HG03025 (cell line): ENCODE results near the gene DBI.
"Not testable (repeated sequence)": the region's sequence is repeated elsewhere in the genome, so short reads cannot be mapped to it uniquely, and the experiment has no call there.

Source experiments
- ATAC-seq: cut with Tn5 transposase; IDR thresholded peaks from one replicate; pipeline ENCODE4 v1.9.1; 2021; ENCODE audit warnings: mild to moderate bottlenecking, moderate library complexity; ENCODE audit not compliant: unreplicated experiment, low FRiP score

DBI gene

DNA sequence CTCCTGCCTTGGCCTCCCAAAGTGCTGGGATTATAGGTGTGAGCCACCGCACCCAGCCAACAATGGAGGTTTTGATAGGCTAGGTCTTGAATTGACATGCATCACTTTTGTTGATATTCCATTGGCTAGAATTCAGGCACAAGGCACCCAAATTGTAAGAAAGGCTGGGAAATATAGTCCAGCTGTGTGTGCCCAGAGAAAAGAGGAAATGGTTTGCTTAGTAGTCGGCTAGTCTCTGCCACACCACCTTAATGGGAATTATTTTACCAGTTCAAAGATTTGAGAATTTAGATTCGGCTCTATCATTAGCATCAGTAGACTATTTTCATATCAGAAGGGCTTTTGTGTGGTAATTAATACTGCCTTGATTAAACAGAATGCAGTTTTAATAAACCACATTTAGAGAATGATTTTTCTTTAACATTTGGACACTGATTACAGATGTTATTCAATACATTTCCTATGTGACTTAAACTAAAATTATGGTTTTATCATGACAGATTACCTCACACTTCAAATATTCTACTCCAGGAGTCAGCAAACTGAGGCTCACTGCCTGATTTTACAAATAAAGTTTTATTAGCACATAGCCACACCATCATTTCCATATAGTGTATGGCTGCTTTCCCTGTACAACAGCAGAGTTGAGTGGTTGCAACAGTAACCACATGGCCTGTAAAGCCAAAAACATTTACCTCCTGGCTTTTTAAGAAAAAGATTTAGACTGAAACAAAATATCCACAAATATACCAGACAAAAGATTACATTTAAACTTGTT, 27.4 kb downstream of the DBI start:
- ATAC-seq, result no peak

GRCh38 chr2:119397196-119397595, 30.4 kb downstream of the DBI start:
- ATAC-seq, result no peak

DNA sequence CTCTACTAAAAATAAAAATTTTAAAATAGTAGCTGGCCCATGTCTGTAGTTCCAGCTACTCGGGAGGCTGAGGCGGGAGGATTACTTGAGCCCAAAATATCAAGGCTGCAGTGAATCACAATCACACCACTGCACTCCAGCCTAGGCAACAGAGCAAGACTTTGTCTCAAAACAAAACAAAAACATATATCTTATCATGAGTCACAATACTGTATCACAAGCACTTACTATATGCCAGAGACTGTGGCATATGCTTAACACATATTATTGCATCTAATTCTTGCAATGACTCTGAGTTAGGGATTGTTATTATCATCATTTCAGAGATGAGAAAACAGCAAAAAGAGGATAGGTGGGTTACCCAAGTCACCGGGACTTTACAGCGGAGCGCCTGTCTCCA, 35.3 kb downstream of the DBI start:
- no peak for ATAC-seq

- no peak for ATAC-seq
Observed at GRCh38 chr2:119402645-119403560, 36.1 kb downstream of the DBI start.

DNA sequence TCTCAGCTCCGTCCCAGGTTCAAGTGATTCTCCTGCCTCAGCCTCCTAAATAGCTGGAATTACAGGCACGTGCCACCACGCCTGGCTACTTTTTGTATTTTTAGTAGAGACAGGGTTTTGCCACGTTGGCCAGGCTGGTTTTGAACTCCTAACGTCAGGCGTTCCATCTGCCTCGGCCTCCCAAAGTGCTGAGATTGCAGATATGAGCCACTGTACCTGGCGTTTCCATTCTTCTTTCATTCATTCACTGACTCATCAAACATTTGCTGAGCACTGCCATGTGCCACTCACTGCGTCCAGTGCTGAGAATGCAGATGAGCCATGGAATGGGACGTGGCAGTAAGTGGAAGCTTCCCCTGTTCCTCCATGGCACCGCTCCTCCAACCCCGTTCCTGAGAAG, 36.8 kb downstream of the DBI start:
- not testable (repeated sequence) for ATAC-seq

- no peak for ATAC-seq
Observed at GRCh38 chr2:119405151-119405550, 38.4 kb downstream of the DBI start.

DNA sequence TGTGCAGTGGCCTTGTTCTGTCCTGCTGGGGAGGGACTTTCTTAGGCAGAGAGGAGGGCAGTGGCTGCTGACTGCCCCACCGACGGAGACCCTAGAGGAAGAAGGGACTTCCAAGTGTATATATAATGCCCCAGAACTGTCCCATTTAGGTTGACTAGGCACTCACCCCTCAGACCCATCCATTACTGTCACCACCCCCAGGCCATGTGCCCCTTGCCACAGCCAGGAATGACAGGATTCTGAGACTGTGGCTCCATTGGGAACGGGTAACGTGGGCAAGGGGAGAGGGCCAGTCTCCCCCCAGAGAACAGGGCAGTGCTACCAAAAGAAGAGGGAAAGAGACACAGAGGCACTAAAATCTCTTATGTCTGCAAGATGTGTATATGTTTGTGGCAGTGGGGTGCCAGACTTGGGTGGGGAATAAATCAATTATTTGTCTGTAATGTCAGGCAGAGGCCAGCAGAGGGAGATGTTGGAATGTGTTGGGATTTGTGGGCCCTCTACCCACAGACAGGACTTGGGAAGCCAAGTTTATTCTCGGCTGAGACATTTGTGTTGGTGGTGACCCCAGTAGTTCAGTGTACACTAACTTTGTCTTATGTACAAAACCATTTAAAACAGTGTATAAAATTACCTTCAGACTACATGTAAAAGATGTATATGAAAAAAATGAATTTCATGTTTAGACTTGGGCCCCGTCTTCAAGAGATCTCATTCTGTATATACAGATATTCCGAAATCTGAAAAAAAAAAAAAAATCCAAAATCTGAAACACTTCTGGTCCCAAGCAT, 40.8 kb downstream of the DBI start:
- no peak for ATAC-seq

DNA sequence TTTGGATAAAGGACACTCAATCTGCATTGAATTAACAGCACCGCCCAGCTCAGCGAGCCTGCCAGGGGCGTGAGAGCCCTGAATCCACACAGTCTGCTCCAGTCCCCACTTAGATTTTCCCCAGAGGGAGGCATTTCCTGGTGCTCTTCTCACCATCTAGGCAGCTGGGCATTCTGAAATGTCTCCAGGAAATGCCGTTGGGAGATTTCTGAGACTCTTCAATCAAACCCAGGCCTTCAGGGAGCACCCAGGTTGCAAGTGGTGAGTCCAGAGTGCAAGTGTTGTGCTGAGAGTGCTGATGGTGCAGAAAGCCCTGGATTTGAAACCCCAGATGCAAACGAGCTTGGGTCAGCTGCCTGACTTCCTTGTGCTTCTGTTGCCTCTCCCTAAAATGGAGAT, 41.4 kb downstream of the DBI start:
- no peak for ATAC-seq

- ATAC-seq, result no peak
Observed at GRCh38 chr2:119409506-119409905, 42.7 kb downstream of the DBI start.

- no peak for ATAC-seq
Observed at GRCh38 chr2:119414894-119415293, 48.1 kb downstream of the DBI start.

DNA sequence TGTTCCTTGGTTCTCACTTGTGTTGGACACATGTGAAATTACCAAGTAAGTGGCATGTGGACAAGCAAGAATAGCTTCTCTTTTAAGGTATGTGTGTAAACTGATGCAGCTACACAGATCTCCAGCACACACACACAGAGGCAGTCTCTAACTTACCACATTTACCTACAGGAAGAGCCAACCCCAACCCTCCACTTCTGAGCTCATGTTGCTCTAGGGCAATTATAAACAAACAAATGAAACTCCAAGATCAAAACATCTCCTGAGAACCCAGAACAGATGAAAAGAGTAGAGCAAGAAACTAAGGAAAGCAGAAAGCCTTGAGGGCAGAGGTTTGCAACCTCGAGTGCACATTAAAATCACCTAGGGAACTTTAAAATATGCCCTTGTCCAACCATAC, 48.9 kb downstream of the DBI start:
- ATAC-seq, result no peak

- no peak for ATAC-seq
Observed at GRCh38 chr2:119416299-119416923, 49.6 kb downstream of the DBI start.

- no peak for ATAC-seq
Observed at GRCh38 chr2:119417908-119418307, 51.1 kb downstream of the DBI start.

GRCh38 chr2:119419065-119419464, 52.3 kb downstream of the DBI start:
- ATAC-seq, result no peak

- no peak for ATAC-seq
Observed at GRCh38 chr2:119419803-119420508, 53.2 kb downstream of the DBI start.

GRCh38 chr2:119421304-119421703, 54.5 kb downstream of the DBI start:
- ATAC-seq, result no peak

DNA sequence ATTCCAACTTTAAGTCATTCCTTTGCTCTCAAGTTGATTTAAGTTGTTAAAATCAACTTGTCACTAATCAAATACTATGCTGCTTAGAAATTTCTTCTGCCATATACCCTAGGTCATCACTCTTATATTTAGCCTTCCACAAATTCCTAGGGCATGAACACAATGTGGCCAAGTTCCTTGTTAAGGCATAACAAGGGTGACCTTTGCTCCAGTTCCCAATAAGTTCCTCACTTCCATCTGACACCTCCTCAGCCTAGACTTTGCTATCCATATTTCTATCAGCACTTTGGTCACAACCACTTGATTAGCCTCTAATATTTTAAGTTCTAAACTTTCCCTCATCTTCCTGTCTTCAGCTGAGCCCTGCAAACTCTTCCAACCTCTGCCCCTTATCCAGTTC, 55.0 kb downstream of the DBI start:
- no peak for ATAC-seq
